Ovary (tissue), 9 donors: ENCODE measurements around the gene CLEC1B. TPM values are rescaled to one million over a fixed set of nuclear protein-coding genes. Genes with fewer than 3 reads are reported as not detected.

Experiments used
- DNase-seq, 5 donors: peaks; one replicate each; pipeline ENCODE4 v3.0.0-alpha.2; 2019 to 2020
- H3K27ac ChIP-seq, 2 donors: fragments of 200-600 bp; one replicate each; pipeline versions ENCODE4 v1.5.1 to v1.8.0; 2019 to 2022
- H3K27me3 ChIP-seq: fragments of 200-600 bp; one replicate; pipeline ENCODE4 v1.8.0; 2022
- H3K36me3 ChIP-seq: fragments of 200-600 bp; sonication (generic); one replicate; pipeline ENCODE4 v1.5.1; 2019
- H3K4me1 ChIP-seq: one replicate; pipeline ENCODE4 v1.8.1; 2013; ENCODE audit warnings: mild to moderate bottlenecking, moderate library complexity; ENCODE audit not compliant: insufficient read depth
- H3K4me3 ChIP-seq: fragments of 200-600 bp; sonication (generic); one replicate; pipeline ENCODE4 v1.5.1; 2017
- H3K9me3 ChIP-seq, 2 donors: fragments of 200-600 bp in 1 of 2; sonication (generic) in 1 of 2; one replicate each; pipeline versions ENCODE4 v1.5.1 to v1.8.1; 2013 to 2019; ENCODE audit warnings: mild to moderate bottlenecking in 1 of 2, moderate library complexity in 1 of 2
- CTCF ChIP-seq, 3 donors: fragments of 450-650 bp in 2 of 3; fragments of 200-600 bp in 1 of 3; IDR thresholded peaks; one replicate each; pipeline versions ENCODE4 v1.5.1 to v1.8.0; 2016 to 2022; ENCODE audit warnings: antibody characterized with exemption in 3 of 3, mild to moderate bottlenecking in 1 of 3
- EP300 ChIP-seq: sonication (generic); formaldehyde crosslinking; IDR thresholded peaks from one replicate; pipeline ENCODE4 v1.6.1; 2017; ENCODE audit warnings: antibody characterized with exemption
- POLR2A ChIP-seq: fragments of 450-650 bp; IDR thresholded peaks from one replicate; pipeline ENCODE4 v1.6.1; 2017; ENCODE audit warnings: antibody characterized with exemption, mild to moderate bottlenecking, moderate library complexity
- WGBS, 3 donors: extraction: QIAGEN DNeasy Blood & Tissue Kit in 1 of 3; methylation state at CpG; one replicate each; pipeline versions ENCODE4 v1.1.5 to v1.1.7; 2013 to 2017; 5-methylcytosine and 5-hydroxymethylcytosine counted together
- intact Hi-C, 4 donors: fragments of 100-400 bp; cut with DNase I; formaldehyde crosslinking; loops; one replicate each; pipeline versions ENCODE4 v1.11.0 to v1.15.1; 2022 to 2023
- polyA plus RNA-seq, 2 donors: library from polyadenylated mRNA; stranded (reverse); fragments of 200-250 nt in 1 of 2; fragments of 350-450 nt in 1 of 2; fragmentation: Illumina TruSeq in 1 of 2; extraction: RNeasy Lipid Tissue Mini Kit (QIAGEN cat#74804) in 1 of 2; gene quantifications; one replicate each; pipeline ENCODE4 v1.2.3, GENCODE V29; 2013 to 2014
- total RNA-seq, 7 donors: library from RNA; depleted of rRNA in 2 of 7; stranded (reverse); fragments of >200 nt in 2 of 7; fragmentation: NEBNext Ultra II Directional in 3 of 7; extraction: Animal tissue kit (Norgen Biotek cat#: 25700) in 3 of 7; gene quantifications; one replicate each; pipeline versions ENCODE4 v1.1.0 to v1.2.4, GENCODE V29; 2016 to 2023
- donor health status: DM: no; HTN: no; CAD: no; lungs with moderate emphysema.
- donor health status: DM: no; HTN: no; CAD: no.
- donor health status: Bipolar disorder and iron deficiency.
- donor health status: DM: yes; HTN: yes; CAD: no.
- donor health status: DM: no; HTN: no; CAD: no.
- donor health status: DM: yes; HTN: yes; CAD: no.

CLEC1B gene
- total and polyA plus RNA-seq, 9 donors: 0.06 to 0.47 (median 0.26) TPM; not detected in 6

- H3K4me1 ChIP-seq: no peaks in the 10 kb centered on the region
- no peak overlapping the region for H3K4me3 ChIP-seq
- no peaks in the 10 kb centered on the region for H3K9me3 ChIP-seq
- WGBS, 3 donors: 73 to 77% (median 76%) methylated on average over 5 of the region's 5 CpGs
- H3K36me3 ChIP-seq: no peaks in the 10 kb centered on the region
- no peaks in the 10 kb centered on the region for H3K27me3 ChIP-seq
- TF ChIP-seq EP300: no peak
- no peak for TF ChIP-seq CTCF (IDR thresholded peaks at IDR 0.05)
- no peak for TF ChIP-seq POLR2A
- no peak overlapping the region for H3K27ac ChIP-seq
- intact Hi-C loops: no loop called here
- no peak for DNase-seq
Measured at GRCh38 chr12:9951026-9951675, 47.8 kb downstream of the CLEC1B start.

- DNase-seq: no peak
- 70 to 75% (median 70%) methylated on average over 3 of the region's 3 CpGs for WGBS, 3 donors
- H3K4me1 ChIP-seq: no peaks in the 10 kb centered on the region
- TF ChIP-seq EP300 (no peak), POLR2A (no peak), CTCF (IDR thresholded peaks at IDR 0.05) (no peak)
- H3K9me3 ChIP-seq: no peaks in the 10 kb centered on the region
- no peak overlapping the region for H3K4me3 ChIP-seq
- H3K36me3 ChIP-seq: no peaks in the 10 kb centered on the region
- no peaks in the 10 kb centered on the region for H3K27me3 ChIP-seq
- intact Hi-C loops: no loop called here
- no peak overlapping the region for H3K27ac ChIP-seq
Measured at GRCh38 chr12:9948606-9949296, 50.2 kb downstream of the CLEC1B start.

GRCh38 chr12:9947674-9948073 lies 51.2 kb downstream of the CLEC1B start:
- DNase-seq: no peak
- WGBS, 3 donors: 84 to 88% (median 87%) methylated on average over 3 of the region's 3 CpGs
- Histone ChIP-seq H3K4me1 (no peaks in the 10 kb centered on the region), H3K4me3 (no peak overlapping the region), H3K9me3 (no peaks in the 10 kb centered on the region), H3K36me3 (no peaks in the 10 kb centered on the region), H3K27me3 (no peaks in the 10 kb centered on the region), H3K27ac (no peak overlapping the region)
- TF ChIP-seq EP300: no peak
- TF ChIP-seq POLR2A: no peak
- no peak for TF ChIP-seq CTCF (IDR thresholded peaks at IDR 0.05)
- intact Hi-C loops: no loop called here

- no peaks in the 10 kb centered on the region for H3K36me3 ChIP-seq
- H3K9me3 ChIP-seq: no peaks in the 10 kb centered on the region
- H3K4me3 ChIP-seq: no peak overlapping the region
- H3K4me1 ChIP-seq: no peaks in the 10 kb centered on the region
- DNase-seq: no peak
- no peak overlapping the region for H3K27ac ChIP-seq
- intact Hi-C loops: no loop called here
- TF ChIP-seq CTCF (IDR thresholded peaks at IDR 0.05) (no peak), EP300 (no peak), POLR2A (no peak)
- 86 to 92% (median 88%) methylated on average over 2 of the region's 2 CpGs for WGBS, 3 donors
- no peaks in the 10 kb centered on the region for H3K27me3 ChIP-seq
Measured at GRCh38 chr12:9944391-9944790, 54.5 kb downstream of the CLEC1B start.
